DMS53 treated with DMSO at 0.1 percent for 48 hours (cell line): Measurements from ENCODE around the gene PPP1R12B.
"Not testable (repeated sequence)": the region's sequence is repeated elsewhere in the genome, so short reads cannot be mapped to it uniquely, and the experiment has no call there.

Experiments used
- DNase-seq: peaks from one replicate; lab custom pipeline; 2025; ENCODE audit not compliant: unreplicated experiment; lab: John Stamatoyannopoulos, UW

PPP1R12B gene

DNA sequence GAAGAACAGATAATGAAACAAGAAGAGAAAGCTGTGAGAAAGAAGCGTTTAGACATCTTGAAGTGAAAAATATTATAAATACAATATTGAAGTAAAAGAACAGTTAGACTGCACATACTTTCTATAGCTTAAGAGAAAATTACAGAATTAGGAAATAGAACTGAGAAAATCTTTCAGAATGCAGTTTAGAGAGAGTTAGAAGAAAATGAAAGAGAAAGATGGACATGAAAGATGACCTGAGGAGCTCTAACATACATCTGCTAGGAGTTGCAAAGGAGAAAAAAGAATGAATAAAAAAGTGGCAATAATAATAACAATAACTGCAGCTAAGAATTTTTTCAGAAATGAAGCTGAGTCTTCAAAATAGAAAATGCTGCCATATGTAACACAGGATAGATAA is 173.0 kb downstream of the PPP1R12B start:
- DNase-seq, result not testable (repeated sequence)

DNA sequence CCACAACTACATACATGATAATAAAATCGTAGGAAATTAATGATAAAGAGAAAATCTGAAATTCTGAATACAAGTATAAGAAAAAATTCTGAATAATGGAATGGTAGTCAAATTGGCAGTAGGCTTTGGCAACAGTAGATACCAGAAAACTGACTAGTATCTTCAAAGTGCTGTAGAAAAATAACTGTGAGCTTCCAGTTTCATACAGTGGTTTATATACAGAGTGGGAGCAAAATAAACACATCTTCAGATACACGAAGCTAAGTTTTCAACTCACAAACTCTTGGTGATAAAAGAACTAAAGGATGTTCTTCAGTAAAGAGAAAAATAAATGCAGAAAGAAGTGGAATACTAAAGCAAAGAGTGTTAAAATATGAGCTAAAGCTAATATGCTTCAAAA is 173.4 kb downstream of the PPP1R12B start:
- DNase-seq, result no peak

DNA sequence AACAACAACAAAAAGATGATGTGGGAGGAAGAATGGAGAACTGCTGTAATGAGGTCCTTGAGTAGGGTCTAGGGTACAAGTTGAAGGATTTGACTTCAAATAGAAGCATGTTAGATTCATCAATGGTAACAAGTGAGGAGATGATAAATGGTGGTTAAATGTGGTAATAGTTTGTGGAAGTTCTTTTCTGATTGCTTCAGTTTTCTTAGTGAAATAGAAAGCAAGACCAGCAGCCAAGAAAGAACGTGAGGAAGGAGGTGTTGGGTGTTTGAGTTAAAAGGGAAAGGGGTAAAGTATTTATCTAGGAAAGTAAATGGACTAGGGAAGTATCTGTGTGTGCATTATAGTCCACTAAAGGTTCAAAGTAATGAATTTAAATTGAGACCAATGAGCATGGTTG is 177.6 kb downstream of the PPP1R12B start:
- DNase-seq, result not testable (repeated sequence)

DNA sequence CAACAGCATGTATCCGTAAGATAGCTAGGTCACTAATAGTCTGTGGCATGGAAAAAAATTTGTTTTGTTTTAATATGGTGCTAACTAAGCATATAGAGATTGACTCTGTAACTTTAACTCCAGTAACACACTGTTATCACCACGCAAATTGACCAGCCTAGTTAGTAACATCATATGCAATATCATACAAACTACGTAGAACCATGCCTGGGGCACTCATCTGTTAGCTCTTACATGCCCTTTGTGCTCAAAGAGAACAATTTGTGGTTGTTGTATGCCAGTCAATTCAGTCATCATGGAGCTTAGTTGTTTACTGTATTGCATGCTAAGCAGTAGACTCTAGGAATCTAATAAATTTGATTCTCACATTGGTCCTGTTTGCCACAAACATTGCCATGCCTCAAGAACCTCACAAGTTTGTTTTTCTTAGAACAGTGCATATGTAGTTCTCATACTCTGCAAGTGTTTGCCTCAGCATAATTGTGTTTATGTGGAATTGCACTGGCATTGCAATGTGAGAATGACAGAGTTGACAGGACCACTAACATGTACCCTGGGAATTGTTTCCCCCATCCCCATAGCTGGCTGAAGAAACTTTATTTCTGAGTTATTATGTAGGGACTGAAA is 179.7 kb downstream of the PPP1R12B start:
- DNase-seq, result not testable (repeated sequence)

DNA sequence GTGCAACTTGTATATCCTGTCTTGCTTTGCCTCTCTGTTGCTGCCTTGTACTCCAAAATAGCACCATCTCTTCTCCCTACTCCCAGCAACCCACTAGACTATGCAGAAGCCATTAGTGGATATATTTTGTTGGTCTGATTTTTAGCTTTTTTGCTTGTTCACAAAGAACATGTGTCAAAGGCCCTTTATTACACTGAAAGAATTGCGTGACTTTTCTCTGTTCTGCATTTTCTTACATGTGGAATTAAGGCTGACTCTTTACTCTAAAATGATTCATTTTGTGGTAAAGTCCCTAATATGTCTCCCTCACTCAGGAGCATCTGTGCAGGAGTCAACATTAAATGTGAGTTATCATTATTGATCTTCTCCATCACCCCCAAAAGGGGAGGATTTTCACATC is 182.2 kb downstream of the PPP1R12B start:
- not testable (repeated sequence) for DNase-seq

DNA sequence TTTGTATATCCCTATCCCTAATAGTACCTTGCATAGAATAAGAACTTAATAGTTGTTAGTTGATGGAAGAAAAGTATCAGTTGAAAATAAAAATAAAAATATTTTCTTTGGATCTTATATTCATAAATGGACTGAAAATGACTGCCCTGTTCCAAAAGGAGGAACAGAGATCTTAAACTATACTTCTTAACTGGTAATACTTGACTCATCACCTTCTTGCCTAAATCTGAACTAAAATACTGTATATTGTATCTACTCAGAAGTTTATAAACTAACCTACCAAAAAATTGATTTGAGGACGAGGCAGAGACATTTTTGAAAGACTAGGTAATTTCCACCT is 182.9 kb downstream of the PPP1R12B start:
- no peak for DNase-seq

DNA sequence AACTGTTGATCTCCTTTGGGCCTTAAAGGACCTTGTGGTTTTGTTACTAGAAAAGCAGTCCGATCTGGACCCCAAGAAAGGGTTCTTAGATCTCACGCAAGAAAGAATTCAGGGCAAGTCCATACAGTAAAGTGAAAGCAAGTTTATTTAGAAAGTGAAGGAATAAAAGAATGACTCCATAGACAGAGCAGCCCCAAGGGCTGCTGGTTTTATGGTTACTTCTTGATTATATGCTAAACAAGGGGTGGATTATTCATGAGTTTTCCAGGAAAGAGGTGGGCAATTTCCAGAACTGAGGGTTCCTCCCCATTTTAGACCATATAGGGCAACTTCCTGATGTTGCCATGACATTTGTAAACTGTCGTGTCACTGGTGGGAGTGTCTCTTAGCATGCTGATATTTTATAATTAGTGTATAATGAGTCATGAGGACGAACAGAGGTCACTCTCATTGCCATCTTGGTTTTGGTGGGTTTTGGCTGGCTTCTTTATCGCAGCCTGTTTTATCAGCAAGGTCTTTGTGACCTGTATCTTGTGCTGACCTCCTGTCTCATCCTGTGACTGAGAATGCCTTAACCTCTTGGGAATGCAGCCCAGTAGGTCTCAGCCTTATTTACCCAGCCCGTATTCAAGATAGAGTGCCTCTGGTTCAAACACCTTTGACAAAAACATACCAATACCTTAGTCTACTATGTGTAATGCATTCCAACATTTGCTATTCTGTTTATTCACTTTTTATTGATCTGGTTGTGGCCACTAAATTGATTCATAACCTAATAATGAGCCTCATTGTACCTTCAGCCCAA is 183.5 kb downstream of the PPP1R12B start:
- not testable (repeated sequence) for DNase-seq

DNA sequence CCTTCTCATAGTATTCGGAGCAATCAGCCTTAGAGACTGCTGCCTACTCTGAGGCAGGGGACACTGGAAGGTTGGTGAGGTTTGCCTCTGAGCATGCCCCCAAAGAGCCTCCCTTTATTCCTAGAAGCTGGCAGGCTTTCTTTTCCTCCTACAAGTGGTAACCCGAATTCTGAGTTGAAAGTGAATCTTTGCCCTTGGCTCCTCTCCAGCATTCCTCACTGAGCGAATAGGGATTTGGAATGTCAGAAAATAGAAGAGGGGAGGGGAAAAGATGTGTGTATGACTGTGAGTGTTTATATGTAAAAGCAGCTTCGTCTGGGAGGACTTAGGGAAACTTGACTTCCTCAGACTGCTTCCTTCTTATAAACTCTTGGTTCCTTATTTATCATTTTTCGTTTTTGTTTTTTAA is 190.7 kb downstream of the PPP1R12B start:
- DNase-seq, result not testable (repeated sequence)

DNA sequence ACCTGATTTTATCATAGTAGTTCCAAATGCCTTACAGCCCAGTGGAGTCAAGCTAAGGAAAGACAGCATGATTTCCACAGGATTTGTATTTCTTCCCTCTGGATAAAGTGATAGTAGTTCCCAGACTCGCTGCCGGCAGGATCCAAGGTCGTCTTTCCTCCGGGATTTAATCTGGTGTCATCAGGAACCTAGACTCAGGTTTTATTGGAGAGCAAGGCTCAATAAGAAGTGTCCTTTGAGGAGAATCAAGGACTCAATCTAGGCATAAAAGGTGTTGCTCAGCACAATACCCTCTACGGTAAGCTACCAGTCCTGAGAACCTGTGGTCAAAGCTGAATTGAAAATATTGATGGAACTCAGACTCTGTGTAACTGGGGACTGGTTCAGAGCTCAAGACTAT is 191.1 kb downstream of the PPP1R12B start:
- DNase-seq, result not testable (repeated sequence)

DNA sequence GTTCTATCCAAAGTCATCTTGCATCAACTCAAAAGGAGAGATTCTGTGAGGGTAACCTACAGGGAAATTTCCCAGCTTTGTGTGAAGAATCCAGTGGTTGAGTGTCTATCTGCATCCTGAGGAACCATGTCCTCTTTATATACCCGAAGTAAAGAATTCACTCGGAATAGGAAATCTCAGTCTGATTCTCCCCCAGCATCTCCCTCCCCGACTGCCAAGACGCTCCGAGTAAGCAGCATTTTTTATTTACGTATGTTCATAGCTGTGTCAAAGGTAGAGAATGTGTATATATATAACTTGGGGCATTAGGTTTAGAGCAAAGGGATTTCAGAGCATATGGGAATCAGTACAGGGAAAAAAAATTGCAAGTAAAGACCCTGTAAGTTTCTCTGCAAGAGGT is 191.5 kb downstream of the PPP1R12B start:
- DNase-seq, result no peak

DNA sequence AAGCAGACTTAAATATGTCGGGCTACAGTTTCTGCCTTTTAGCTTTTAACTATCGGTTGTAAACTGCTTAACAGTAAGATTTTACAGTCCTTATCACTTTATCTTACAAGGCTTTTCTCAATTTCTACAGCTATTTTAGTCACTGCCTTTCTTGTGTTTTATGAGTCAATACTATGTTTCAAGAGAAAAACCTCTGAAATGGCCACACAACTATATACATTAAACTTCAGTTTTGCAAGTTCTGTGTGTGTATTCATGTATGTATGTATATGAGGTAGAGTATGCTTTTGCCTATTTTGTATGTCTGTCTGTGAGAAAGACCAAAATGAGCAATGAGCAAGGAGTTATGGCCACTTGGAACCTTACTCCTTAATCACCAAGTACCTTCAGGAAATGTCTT is 191.9 kb downstream of the PPP1R12B start:
- no peak for DNase-seq

DNA sequence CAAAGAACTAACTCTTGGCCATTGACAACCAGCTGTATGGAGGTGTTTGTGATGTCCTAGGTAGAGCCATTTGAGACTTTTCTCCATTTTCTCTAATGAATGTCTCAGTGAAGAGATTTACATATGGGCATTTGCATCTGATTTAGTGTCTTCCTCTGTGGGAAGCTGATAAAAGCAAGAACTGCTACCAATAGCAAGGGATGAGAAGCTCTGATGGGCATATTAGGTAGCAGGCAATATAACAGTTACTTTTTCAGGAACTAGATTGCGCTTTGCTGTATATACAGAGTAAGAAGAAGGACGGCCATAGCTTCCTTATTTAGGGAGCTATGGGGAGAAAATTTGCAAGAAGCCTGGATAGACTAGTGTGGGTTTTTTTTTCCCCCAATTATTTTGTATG is 192.4 kb downstream of the PPP1R12B start:
- DNase-seq, result not testable (repeated sequence)

DNA sequence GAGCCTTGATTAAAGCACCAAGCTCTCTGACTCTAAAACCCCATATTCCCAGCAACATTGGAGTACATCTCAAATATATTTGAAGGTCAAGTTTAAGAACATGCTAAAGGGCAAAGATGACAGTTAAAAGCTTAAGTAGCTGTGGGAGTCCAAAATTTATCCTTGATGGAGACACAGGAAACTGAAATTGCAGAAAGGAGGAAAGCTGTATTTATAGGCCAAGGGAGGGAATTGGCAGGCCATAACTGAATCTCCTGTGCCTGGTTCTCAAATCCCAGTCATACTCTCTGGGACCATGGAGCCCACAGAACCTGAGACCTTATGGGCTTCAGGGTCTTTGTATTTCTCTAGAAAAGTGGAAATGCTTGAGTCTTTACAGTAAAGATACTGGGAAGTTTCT is 193.9 kb downstream of the PPP1R12B start:
- not testable (repeated sequence) for DNase-seq

DNA sequence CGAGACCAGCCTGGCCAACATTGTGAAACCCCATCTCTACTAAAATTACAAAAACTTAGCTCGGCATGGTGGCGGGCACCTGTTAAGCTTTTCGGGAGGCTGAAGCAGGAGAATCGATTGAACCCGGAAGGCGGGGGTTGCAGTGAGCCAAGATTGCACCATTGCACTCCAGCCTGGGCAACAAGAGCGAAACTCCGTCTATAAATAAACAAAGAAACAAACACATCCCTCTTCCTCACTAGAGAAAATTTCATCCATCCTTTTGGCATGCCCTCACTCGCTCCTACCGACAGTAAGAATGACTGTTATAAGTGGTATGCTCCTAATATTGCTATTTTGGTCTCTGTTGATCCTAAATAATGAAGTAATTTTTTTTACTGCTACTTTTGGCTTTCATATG is 195.0 kb downstream of the PPP1R12B start:
- DNase-seq, result not testable (repeated sequence)

DNA sequence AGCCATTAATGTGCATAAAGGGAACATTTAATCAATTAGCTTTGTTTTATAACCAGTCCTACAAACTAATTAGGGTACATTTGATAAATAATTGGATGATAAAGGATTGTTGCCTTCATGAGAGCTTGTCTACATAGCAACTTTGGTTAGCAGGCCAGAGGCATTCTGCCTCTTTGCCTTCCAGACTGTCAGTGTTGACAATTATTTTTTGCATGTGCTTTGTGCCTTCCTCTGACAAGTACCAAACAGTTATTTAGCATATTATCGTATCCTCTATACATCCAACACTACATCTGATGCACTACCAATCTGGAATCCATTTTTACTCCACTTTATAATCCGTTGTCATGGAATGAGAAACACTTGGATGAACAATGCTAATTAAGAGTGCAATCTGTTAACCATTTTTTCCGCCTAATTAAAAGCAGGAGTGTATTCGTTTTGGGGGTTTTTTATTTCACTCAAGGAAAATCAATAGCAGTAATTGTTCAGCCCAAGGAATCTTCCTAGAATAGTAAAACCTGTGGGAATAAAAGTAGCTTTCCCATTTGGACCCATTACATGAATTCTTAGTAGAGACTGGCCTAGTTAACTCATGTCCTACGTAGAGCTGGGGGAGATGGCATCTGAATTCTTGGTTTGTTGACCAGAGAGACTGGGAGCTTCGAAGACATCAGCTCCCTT is 196.4 kb downstream of the PPP1R12B start:
- not testable (repeated sequence) for DNase-seq

DNA sequence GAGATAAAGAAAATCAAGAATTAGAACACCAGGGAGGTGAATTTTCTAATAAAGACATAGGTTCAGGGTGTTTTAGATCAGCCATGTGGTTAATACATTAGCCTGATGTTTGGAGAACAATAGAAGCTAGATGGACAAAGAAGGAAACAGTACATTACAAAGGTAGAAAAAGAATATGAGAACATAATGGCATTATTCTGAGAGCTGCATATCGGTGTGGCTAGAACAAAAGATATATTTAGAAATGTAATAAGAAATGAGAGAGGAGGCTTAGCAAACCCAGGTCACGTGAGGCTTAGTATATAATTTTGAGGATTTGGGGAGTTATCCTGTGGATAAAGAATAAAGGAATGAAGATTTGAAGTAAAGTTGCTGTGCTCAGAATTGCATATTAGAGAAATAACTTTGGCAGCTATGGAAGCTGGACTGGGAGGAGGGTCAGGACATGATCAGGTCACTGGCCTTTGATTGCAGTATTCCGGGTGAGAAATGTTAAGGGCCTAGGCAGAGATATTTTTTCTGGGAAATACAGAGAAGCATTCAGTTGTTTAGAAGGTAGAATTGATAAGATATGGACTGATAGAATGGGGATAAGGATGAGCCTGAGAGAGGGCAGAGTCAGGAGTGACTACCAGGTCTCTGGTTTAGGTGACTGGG is 197.3 kb downstream of the PPP1R12B start:
- DNase-seq, result not testable (repeated sequence)

DNA sequence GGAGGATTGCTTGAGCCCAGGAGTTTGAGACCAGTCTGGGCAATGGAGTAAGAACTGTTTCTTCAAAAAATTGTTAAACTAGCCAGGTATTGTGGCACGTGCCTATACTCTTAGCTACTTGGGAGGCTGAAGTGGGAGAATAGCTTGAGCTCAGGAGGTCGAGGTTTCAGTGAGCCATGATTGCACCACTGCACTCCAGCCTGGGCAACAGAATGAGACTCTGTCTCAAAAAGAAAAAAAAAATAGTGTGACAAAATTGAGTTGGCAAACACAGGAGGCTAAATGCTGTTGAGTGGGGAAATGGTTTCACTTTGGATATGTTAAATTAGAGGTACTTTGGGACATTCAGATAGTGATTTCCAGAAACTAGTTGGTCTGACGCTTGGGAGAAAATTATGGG is 197.9 kb downstream of the PPP1R12B start:
- not testable (repeated sequence) for DNase-seq

DNA sequence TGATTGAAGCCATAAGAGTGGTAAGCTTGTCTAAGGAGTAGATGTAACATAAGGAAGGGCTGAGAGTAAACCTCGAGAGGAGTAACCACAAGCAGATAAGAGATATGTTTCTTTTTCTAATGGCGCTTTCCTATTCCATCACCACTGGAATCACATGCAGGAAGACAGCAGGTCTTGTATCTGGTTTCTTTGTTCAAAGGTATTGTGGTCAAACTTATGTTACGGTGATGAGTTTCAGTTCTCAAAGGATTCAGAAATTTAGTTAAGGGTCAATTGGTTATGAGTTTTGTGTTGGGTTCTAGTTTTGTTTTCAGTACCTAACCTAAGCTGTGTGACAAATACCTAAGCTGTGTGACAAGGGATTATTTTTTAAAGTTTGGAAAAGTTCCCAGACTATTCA is 198.3 kb downstream of the PPP1R12B start:
- DNase-seq, result not testable (repeated sequence)

DNA sequence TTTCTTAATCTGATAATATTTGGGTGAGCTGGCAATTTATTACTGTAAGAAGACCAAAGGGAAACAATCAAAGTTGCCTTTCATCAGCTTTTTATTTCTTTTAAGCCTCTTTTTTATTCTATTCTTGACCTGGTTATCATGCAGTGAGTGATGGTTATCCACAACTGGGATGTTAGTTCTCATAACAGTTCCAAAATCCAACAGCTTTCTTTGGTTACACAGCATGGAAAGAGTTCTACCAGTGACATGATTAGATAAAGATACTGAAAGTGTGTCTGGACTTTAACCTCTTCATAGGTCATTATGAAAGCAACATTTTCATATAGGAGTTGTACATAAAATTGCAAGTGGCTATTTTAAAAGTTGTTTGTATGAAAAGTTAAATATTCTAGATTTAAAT is 198.7 kb downstream of the PPP1R12B start:
- no peak for DNase-seq

DNA sequence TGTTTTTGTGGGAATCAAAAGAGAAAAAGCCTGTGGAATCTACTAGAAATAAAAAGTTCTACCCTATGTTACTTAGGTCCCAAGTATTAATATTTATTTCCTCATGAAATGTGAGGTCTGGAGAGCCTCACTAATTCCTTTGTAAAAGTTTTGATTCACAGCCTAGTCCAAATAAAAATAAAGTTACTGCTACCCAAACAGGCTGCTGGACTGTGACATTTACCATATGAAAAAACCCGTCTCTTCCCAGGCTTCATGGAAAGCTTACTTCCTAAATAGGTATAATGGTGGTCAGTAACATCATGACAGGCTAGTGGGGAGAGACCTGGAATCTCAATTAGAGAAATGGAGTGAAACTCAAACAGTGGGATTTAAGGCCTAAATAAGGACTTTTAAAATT is 201.6 kb downstream of the PPP1R12B start:
- not testable (repeated sequence) for DNase-seq

DNA sequence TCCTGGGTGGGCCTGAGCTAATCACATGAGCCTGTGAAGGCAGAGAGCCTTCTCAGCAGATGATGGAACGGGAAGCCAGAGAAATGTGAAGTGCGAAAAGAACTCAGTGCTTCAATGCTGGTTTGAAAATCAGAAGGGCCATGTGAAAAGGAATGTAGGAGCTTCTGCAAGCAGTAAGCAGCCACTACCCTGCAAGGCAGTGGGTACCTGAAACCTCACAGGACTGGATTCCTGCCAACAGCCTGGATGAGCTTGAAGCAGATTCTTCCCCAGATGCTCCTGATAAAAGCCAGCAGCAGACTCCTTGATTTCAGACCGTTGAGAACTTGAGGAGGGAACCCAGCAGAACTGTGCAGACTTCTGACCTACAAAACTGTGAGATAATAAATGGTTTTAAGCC is 203.2 kb downstream of the PPP1R12B start:
- no peak for DNase-seq

DNA sequence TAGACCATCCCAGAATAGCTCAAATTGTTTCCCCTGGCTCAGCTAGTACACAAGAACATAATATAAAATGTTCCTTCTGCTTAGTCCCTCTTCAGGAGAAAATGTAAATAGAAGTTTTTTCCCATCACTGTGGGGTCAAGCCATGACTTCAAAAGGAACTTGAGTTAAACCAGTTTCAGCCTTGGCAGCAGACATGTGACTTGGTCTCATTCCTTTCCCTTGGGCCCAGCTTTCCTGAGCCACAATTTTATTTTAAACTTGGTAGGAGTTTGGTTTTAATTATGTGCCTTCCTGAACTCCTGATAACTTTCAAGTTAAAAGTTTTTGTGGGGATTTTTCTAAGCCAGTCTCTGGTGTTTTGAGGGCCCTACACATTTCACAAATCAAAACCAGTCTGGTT is 204.1 kb downstream of the PPP1R12B start:
- not testable (repeated sequence) for DNase-seq
